Muscle layer of duodenum (tissue), 2 donors: ENCODE data around the gene PTF1A.
A peak's percentile ranks its signal among the peaks of the same experiment; 100 is the strongest.

Experiments used
- H3K27ac ChIP-seq: one replicate; pipeline ENCODE4 v1.7.0; 2013; ENCODE audit warnings: mild to moderate bottlenecking, low read length
- H3K27me3 ChIP-seq: one replicate; pipeline ENCODE4 v1.7.0; 2013; ENCODE audit warnings: low read depth, mild to moderate bottlenecking, control low read depth, low read length
- H3K36me3 ChIP-seq, 2 donors: one replicate each; pipeline ENCODE4 v1.7.0; 2013; ENCODE audit warnings: low read length in 2 of 2, control low read depth in 1 of 2, mild to moderate bottlenecking in 1 of 2; ENCODE audit not compliant: insufficient read depth in 2 of 2, control insufficient read depth in 1 of 2
- H3K4me1 ChIP-seq, 2 donors: one replicate each; pipeline ENCODE4 v1.7.0; 2013; ENCODE audit warnings: low read length in 2 of 2, mild to moderate bottlenecking in 2 of 2, control low read depth in 1 of 2, moderate library complexity in 1 of 2; ENCODE audit not compliant: insufficient read depth in 2 of 2, control insufficient read depth in 1 of 2
- H3K4me3 ChIP-seq, 2 donors: one replicate each; pipeline ENCODE4 v1.7.0; 2013; ENCODE audit warnings: low read length in 2 of 2, low read depth in 1 of 2, mild to moderate bottlenecking in 1 of 2
- H3K9me3 ChIP-seq, 2 donors: one replicate each; pipeline ENCODE4 v1.7.0; 2013; ENCODE audit warnings: low read length in 2 of 2, control low read depth in 1 of 2, mild to moderate bottlenecking in 1 of 2; ENCODE audit not compliant: control insufficient read depth in 1 of 2
- donor health status: healthy.

Gene PTF1A, protein sequence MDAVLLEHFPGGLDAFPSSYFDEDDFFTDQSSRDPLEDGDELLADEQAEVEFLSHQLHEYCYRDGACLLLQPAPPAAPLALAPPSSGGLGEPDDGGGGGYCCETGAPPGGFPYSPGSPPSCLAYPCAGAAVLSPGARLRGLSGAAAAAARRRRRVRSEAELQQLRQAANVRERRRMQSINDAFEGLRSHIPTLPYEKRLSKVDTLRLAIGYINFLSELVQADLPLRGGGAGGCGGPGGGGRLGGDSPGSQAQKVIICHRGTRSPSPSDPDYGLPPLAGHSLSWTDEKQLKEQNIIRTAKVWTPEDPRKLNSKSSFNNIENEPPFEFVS

DNA sequence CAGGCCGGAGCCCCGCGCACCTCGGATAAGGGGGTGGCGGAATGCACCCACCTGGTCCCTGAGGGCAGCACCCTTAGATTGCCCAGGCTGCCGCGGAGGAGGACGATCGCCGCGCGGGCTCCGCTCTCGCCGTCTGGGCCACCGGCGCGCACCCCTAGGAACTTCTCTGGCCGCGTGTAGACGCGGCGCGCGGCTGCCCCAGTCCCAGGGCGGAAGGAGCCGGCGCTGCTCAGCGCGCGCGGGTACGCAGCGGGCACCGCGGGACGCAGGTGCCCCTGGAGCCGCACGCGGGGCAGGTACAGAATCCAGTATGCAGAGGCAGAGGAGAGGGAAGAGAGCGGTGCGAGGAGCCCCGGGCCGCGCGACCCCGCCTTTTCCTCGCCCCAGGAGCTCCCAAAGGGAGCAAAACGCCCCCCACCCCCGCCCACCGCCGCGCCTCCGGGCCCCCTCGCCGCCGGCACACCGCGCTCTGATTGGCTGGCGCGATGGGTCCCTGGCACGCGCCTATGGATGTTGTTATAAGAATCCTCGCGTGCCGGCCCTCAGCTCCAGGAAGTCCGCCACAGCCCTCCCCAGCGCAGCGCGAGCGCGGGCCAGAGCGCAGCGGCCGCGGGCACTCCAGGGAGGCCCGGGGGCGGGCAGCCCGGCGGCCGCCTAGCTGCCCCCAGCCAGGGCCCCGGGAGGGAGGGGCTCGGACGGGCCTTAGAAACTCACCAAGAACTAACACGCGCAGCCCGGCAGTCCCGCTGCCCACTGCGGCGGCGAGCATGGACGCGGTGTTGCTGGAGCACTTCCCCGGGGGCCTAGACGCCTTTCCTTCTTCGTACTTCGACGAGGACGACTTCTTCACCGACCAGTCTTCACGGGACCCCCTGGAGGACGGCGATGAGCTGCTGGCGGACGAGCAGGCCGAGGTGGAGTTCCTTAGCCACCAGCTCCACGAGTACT, at the start of gene PTF1A:
Gene PTF1A, plus strand, starts transcription at position 549 of the 948 bp plus-strand sequence. Its CDS starts 219 bp downstream, at position 768.
- peaks cover 0 to 27% of the 10 kb centered on the region in 2 donors for H3K4me1 ChIP-seq
- no peaks in the 10 kb centered on the region for H3K36me3 ChIP-seq
- H3K27me3 ChIP-seq, result peaks cover 38% of the 10 kb centered on the region
- H3K27ac ChIP-seq, result no peak within 1 kb of the TSS
- H3K9me3 ChIP-seq, result no peaks in the 10 kb centered on the region
- H3K4me3 ChIP-seq, result peak within 1 kb of the TSS in 1 of 2 donors; percentile 40

DNA sequence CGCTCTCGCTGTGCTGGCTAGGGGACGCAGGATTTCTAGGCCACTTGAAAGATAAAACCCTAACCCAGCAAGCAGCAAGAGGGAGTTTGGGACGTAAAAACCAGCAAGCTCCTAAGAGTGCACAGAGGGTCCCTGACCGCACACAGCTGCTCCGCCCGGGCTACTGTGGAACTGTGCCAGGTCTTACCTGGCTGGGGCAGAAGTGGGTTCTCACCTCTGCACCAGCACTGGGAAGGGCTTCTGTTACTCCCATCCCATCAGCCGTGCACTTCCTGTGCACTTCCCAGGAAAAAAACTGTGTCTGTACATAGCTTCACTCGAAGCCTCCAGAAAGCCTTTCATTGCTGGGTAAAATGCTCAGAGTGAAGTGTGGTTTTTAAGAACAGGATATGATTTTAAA, 45.9 kb upstream of the PTF1A start:
- no peaks in the 10 kb centered on the region for H3K4me1 ChIP-seq

GRCh38 chr10:23147035-23147434, 45.1 kb upstream of the PTF1A start:
- no peaks in the 10 kb centered on the region for H3K27me3 ChIP-seq
- H3K4me1 ChIP-seq, result no peaks in the 10 kb centered on the region
- H3K36me3 ChIP-seq, result no peaks in the 10 kb centered on the region
- no peaks in the 10 kb centered on the region for H3K9me3 ChIP-seq
- H3K4me3 ChIP-seq, result no peak overlapping the region
- H3K27ac ChIP-seq, result no peak overlapping the region

More for the DNA sequence above, 45.9 kb upstream of the PTF1A start:
- Histone ChIP-seq H3K36me3 (no peaks in the 10 kb centered on the region), H3K9me3 (no peaks in the 10 kb centered on the region), H3K4me3 (no peak overlapping the region), H3K27ac (no peak overlapping the region), H3K27me3 (no peaks in the 10 kb centered on the region)

- H3K4me3 ChIP-seq, result no peak overlapping the region
These were observed 43.9 kb upstream of the PTF1A start for GRCh38 chr10:23148214-23148613.

GRCh38 chr10:23150091-23150490, 42.0 kb upstream of the PTF1A start:
- Histone ChIP-seq H3K36me3 (no peaks in the 10 kb centered on the region), H3K9me3 (no peaks in the 10 kb centered on the region), H3K27me3 (no peaks in the 10 kb centered on the region), H3K27ac (no peak overlapping the region), H3K4me1 (no peaks in the 10 kb centered on the region), H3K4me3 (no peak overlapping the region)

More at GRCh38 chr10:23148214-23148613, 43.9 kb upstream of the PTF1A start:
- Histone ChIP-seq H3K27ac (no peak overlapping the region), H3K4me1 (no peaks in the 10 kb centered on the region), H3K27me3 (no peaks in the 10 kb centered on the region), H3K9me3 (no peaks in the 10 kb centered on the region), H3K36me3 (no peaks in the 10 kb centered on the region)

- no peaks in the 10 kb centered on the region for H3K4me1 ChIP-seq
- H3K36me3 ChIP-seq, result no peaks in the 10 kb centered on the region
- no peak overlapping the region for H3K27ac ChIP-seq
- no peaks in the 10 kb centered on the region for H3K27me3 ChIP-seq
- no peaks in the 10 kb centered on the region for H3K9me3 ChIP-seq
- no peak overlapping the region for H3K4me3 ChIP-seq
These were observed 41.5 kb upstream of the PTF1A start for GRCh38 chr10:23150610-23151009.

GRCh38 chr10:23151071-23151470, 41.0 kb upstream of the PTF1A start:
- Histone ChIP-seq H3K36me3 (no peaks in the 10 kb centered on the region), H3K4me1 (no peaks in the 10 kb centered on the region), H3K27ac (no peak overlapping the region), H3K9me3 (no peaks in the 10 kb centered on the region), H3K27me3 (no peaks in the 10 kb centered on the region), H3K4me3 (no peak overlapping the region)

DNA sequence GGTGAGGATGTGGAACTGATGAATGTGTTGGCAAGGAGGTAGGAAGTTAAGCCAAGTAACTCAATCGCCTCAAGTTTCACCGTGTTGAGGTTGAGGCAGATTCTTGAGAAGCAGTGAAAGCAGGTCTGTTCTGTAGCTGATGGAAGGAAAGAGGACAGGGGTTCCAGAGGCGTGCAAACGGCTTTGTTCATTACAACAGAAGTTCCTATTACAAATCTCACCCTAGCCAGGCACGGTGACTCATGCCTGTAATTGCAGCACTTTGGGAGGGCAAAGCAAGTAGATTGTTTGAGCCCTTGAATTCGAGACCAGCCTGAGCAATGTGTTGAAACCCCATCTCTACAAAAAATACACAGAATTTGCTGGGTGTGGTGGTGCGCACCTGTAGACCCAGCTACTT, 36.9 kb upstream of the PTF1A start:
- no peaks in the 10 kb centered on the region for H3K27me3 ChIP-seq
- no peaks in the 10 kb centered on the region for H3K36me3 ChIP-seq
- no peak overlapping the region for H3K4me3 ChIP-seq
- no peaks in the 10 kb centered on the region for H3K9me3 ChIP-seq
- H3K4me1 ChIP-seq, result no peaks in the 10 kb centered on the region
- H3K27ac ChIP-seq, result no peak overlapping the region

- Histone ChIP-seq H3K4me1 (no peaks in the 10 kb centered on the region), H3K9me3 (no peaks in the 10 kb centered on the region), H3K36me3 (no peaks in the 10 kb centered on the region), H3K27ac (no peak overlapping the region), H3K4me3 (no peak overlapping the region), H3K27me3 (no peaks in the 10 kb centered on the region)
These were observed 35.5 kb upstream of the PTF1A start for GRCh38 chr10:23156447-23157150.

DNA sequence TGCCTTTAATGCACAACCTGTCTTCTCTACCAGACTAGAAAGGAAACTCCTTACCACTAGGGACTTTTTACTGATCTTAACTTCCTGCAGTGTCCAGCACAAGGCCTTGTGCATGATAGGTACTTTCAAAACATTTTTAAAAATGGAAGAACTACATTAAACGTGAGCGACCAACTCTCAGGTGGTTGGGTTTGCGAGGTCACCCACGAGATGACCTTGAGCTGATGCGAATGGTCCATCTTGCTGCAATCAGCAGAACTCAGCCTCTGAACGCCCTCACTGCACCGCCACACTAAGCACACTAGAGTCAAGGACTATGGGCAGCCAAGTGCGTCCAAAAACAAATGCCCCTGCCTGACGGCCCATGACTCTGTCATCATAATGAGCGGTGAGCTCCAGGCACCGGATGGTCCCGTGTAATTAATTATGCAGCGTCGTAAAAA, 34.9 kb upstream of the PTF1A start:
- Histone ChIP-seq H3K4me1 (no peaks in the 10 kb centered on the region), H3K36me3 (no peaks in the 10 kb centered on the region), H3K27me3 (no peaks in the 10 kb centered on the region), H3K27ac (no peak overlapping the region), H3K4me3 (no peak overlapping the region), H3K9me3 (no peaks in the 10 kb centered on the region)
